NB4 (cell line): ENCODE measurements around the gene MBOAT2.

Experiments used
- CTCF ChIP-seq: IDR thresholded peaks from one replicate; pipeline ENCODE4 v1.5.1; 2012; ENCODE audit warnings: low read depth, low read length
- MAX ChIP-seq: IDR thresholded peaks from 2 replicates; pipeline ENCODE4 v1.6.1; 2011; ENCODE audit warnings: low read depth, low read length
- POLR2A ChIP-seq: IDR thresholded peaks from 2 replicates; pipeline ENCODE4 v1.6.1; 2011; ENCODE audit warnings: mild to moderate bottlenecking; ENCODE audit not compliant: insufficient read length; ENCODE audit errors: extremely low read depth

- TF ChIP-seq MAX (no peak), CTCF (no peak), POLR2A (no peak)
Observed at GRCh38 chr2:9000442-9000841, 3.0 kb downstream of the MBOAT2 start.
